H4 (cell line): ENCODE data around the gene TSPAN15. TPM values are rescaled to one million over a fixed set of nuclear protein-coding genes. Genes with fewer than 3 reads are reported as not detected.
"Not testable (repeated sequence)": the region's sequence is repeated elsewhere in the genome, so short reads cannot be mapped to it uniquely, and the experiment has no call there.

Experiments used
- DNase-seq: peaks from one replicate; pipeline ENCODE4 v3.0.0-alpha.2; 2015; ENCODE audit warnings: low spot score
- total RNA-seq: library from RNA; depleted of rRNA; stranded (reverse); fragments of >200 nt; shearing (Covaris generic); gene quantifications from 2 replicates; pipeline ENCODE4 v1.2.3, GENCODE V29; 2014

TSPAN15 gene
- total RNA-seq, 1 experiment from 2014 or later = not detected

DNA sequence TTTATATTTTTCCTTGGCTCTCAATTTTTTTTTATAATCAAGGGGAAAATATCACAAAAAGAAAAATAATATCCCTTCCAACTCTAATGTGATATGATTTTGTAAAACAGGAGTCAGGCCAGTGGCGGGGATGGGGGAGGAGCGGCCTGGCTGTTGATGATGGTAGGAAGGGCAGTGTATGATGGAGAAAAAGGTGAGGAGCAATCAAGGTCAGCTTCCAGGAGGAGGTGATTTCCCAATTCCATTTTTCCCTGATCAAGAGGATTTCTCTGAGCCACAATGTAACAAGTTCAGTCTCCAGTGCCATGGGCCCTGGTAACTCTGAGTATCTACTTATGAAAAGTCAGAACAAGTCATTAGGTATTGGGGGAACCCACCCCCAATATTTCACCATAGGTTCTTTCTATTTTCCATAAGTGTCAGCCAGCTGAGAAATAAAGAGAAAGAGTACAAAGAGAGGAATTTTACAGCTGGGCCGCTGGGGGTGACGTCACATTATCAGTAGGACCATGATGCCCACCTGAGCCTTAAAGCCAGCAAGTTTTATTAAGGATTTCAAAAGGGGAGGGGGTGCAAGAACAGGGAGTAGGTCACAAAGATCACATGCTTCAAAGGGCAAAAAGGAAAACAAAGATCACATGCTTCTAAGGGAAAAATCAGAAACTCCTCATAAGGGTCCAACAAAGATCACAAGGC, 37.0 kb downstream of the TSPAN15 start:
- not testable (repeated sequence) for DNase-seq

DNA sequence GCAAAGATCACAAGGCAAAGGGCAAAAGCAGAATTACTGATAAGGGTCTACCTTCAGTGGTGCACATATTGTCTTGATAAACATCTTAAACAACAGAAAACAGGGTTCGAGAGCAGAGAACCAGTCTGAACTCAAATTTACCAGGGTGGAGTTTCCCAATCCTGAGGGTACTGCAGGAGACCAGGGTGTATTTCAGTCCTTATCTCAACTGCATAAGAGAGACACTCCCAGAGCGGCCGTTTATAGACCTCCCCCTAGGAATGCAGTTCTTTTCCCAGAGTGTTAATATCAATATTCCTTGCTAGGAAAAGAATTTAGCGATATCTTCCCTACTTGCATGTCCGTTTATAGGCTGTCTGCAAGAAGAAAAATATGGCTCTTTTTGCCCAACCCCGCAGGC, 37.6 kb downstream of the TSPAN15 start:
- not testable (repeated sequence) for DNase-seq

- no peak for DNase-seq
Observed at GRCh38 chr10:69489506-69490090, 38.3 kb downstream of the TSPAN15 start.

DNA sequence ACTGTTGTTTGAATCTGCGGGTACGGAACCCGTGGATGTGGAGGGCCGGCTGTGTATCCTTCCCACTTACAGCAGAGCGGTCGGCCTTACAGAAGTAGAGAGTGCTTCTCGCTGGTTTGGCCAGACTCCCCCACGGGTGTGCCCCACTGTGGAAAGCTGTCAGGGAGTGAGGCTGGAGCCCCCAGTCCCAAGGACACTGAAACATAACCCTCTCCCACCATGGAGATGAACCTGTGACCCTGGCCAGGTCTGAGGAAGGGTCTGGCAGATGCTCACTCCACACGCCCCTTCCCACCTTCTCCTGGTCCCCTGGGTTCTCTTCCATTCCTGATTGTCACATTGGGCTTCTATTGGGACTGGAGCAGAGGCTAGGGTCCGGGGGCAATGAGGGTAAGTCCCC, 39.6 kb downstream of the TSPAN15 start:
- no peak for DNase-seq

DNA sequence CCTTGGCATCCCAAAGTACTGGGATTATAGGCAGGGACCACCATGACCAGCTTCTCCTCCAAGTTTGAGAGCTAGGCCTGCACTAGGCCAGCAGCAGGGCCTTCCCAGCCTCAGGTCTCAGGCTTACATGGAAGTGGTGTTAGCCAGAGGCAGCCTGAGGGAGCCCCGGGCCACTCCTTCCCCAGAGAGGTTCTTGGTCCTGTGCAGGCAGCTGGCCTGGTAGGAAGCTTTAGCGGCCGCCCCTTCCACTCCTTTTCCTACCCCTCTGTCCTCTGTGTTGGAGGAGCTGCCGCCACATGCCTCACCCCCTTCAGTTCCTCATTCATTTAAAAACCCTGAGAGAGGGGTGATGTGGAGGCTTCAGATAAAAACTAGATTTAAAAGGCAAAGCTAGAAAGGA, 40.3 kb downstream of the TSPAN15 start:
- DNase-seq = no peak

GRCh38 chr10:69492091-69492745, 41.0 kb downstream of the TSPAN15 start:
- no peak for DNase-seq

DNA sequence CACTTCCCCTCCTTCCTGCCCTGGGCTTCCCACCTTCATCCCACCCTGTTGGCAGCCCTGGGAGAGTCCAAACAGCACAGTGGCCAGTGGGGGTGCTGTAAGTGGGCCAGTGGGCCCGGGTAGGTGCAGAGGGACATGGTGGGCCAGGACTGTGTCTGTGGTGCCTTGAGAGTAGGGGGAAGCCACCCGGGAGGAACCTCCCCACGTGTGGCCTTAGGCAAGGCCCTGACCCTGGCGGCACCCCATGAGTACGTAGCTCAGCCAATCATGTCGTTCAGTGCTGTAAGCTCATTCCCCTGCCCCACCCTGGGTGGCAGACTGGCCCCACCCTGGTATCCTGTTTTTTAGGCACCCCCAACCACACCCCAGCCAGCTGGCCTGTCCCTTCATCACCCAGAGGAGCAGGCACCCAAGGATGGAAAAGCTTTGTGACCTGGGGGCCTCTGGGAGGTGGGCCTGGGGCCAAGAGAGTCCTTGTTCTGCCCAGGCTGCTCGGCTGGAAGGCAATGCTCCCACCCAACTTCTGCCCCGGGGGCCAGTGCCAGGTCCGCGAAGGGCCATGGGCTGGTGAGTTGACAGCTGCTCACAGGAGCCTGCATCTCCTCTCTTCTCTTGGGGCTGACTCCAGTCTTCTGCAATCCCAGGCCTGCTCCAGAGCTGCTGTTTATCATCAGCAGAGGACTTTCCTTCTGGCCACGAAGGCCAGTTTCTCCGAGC, 41.6 kb downstream of the TSPAN15 start:
- DNase-seq = no peak

GRCh38 chr10:69494626-69495558, 43.6 kb downstream of the TSPAN15 start:
- DNase-seq = no peak

GRCh38 chr10:69495666-69496065, 44.4 kb downstream of the TSPAN15 start:
- no peak for DNase-seq

- DNase-seq = no peak
Observed at GRCh38 chr10:69496352-69497230, 45.3 kb downstream of the TSPAN15 start.

- DNase-seq = no peak
Observed at GRCh38 chr10:69497231-69497561, 45.9 kb downstream of the TSPAN15 start.

GRCh38 chr10:69497611-69498390, 46.5 kb downstream of the TSPAN15 start:
- DNase-seq = no peak

- no peak for DNase-seq
Observed at GRCh38 chr10:69498711-69499471, 47.6 kb downstream of the TSPAN15 start.

DNA sequence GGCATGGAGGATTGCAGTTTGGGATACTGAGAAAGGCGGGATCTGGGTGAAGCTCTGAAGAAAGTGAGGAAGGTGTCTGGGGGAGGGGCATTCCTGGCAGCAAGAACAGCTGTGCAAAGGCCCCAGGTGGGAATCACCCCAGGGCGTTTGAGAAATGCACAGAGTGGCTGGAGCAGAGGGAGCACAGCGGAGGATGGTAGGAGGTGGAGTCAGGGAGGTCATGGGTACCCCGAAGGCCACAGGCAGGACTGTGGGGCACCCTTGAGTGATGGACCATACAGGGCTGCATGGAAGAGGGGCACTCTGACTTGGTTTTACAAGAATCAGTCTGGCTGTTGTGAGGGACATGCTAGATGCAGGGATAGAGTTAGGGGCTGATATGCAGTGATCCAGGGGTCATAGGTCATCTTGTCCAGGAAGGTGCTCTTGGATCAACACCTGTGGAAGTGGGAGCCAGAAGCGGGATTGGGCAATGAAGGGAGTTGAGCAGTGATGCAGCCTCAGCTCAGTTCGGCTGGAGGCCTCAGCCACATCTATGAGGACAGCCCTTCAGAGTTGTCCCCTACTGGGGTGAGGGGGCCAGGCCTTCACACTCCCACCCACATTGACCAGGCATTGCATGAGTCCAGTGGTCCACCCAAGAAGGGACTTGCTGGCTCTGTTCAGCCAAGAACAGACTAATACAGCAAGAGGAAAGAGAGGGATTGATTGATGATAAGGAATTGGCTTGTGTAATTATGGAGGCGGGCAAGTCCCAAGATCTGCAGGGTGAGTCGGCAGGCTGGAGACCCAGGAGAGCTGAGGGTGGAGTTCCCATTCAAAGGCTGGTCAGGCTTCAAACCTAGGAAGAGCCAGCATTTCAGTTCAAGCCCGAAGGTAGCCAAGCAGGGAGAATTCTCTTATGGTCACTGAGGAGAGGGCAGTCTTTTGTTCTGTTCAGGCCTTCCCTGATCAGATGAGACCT, 48.7 kb downstream of the TSPAN15 start:
- no peak for DNase-seq

- no peak for DNase-seq
Observed at GRCh38 chr10:69500864-69501468, 49.7 kb downstream of the TSPAN15 start.

DNA sequence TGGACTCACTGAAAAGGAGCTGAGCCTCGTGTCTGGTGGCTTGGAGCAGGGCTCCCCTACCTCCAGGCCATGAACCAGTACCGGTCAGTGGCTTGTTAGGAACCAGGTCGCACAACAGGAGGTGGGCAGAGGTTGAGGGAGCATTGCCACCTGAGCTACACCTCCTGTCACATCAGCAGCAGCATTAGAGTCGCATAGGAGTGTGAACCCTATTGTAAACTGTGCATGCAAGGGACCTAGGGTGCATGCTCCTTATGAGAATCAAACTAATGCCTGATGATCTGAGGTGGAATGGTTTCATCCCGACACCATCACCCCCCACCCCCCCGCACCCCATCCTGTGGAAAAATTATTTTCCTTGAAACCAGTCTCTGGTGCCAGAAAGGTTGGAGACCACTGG, 50.4 kb downstream of the TSPAN15 start:
- no peak for DNase-seq

DNA sequence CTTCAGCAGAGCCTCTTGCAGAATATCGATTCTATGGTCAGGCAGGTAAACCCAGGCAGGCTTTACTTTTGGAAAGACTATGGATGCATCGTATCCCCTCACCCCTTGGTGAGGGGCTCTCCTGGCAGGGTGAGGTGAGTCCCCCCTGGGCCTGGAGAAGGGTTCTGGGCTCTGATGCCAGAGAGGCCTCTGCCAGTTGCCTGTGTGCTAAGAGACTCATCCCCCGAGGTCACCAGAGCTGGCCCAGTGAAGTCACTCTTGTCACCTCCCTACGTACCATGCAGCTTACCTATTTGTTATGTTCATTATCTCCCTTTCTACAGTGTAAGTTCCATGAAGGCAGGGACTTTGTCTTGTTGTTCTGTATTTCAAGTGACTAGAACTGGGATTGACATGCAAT, 51.3 kb downstream of the TSPAN15 start:
- DNase-seq = no peak
